PFSK-1 (cell line): ENCODE data around the gene HS6ST3.

Source experiments
- POLR2AphosphoS5 ChIP-seq: IDR thresholded peaks from 2 replicates; pipeline ENCODE4 v1.6.1; 2012; ENCODE audit warnings: low read depth, mild to moderate bottlenecking, control low read depth, low read length, moderate library complexity
- REST ChIP-seq, 2 experiments: IDR thresholded peaks; 2 replicates each; pipeline versions ENCODE4 v1.6.1 to v1.8.0; 2011 to 2012; ENCODE audit warnings: low read depth in 2 of 2, low read length in 2 of 2, control low read depth in 1 of 2, inconsistent platforms in 1 of 2, mild to moderate bottlenecking in 1 of 2, moderate library complexity in 1 of 2; ENCODE audit not compliant: insufficient read depth in 1 of 2

- no peak for TF ChIP-seq POLR2AphosphoS5
- no peak for TF ChIP-seq REST (IDR thresholded peaks at IDR 0.05; ENCODE audit: insufficient read depth in 1 of 2, low read depth in 2 of 2, low read length in 2 of 2)
Observed at GRCh38 chr13:96546463-96546862, 456.6 kb downstream of the HS6ST3 start.
